NCI-H2171 (cell line): ENCODE data around the gene ANO2.

ENCODE experiments used
- DNase-seq: peaks from one replicate; lab custom pipeline; 2025; lab: John Stamatoyannopoulos, UW

ANO2 gene

DNA sequence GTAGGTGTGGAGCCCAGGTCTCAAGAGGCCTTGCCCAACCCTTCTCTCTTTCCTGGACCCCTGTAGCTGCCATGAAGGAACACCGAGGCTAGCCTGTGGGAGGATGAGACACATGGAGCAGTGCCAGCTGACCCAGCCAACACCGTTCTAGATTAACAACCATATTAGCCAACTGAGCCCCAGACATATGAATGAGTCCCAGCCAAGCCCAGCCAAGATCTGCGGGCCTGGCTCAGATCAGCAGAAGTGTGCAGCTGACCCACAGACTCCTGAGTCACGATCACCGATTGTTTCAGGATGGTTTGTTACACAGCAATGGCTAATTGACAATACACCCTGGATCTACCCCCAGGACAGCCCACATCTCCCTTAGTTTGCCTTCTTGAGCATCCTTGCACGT, 431.0 kb downstream of the ANO2 start:
- no peak for DNase-seq

DNA sequence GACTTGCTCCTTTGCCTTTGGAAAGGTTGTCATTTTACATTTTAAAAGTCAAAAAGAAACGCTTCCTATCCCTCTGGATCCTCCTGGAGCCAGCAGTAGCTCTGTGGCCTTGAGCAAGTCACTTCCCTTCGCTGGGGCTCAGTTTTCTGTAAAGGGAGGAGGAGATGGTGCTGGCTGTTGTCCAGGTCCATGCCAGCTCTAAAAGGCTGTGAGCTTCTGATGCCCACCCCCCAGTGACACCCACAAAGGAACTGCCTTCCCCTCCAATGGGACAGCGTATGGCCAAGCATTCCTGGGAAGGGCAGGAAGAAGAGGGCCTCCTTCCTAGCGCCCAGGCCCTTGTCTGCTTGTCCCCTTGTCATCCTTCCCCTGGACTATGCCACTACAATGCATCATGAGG, 431.7 kb downstream of the ANO2 start:
- no peak for DNase-seq
